Type B pancreatic cell (in vitro differentiated cells): ENCODE measurements around the gene CIB2. TPM values are rescaled to one million over a fixed set of nuclear protein-coding genes. Genes with fewer than 3 reads are reported as not detected.

Experiments used
- DNase-seq: peaks from one replicate; pipeline ENCODE4 v3.0.0; 2021; ENCODE audit warnings: mixed read lengths; ENCODE audit not compliant: unreplicated experiment; ENCODE audit errors: extremely low spot score
- H3K27ac Mint-ChIP-seq: 2 replicates; pipeline ENCODE4 v1.8.0; 2021; ENCODE audit warnings: mild to moderate bottlenecking, mixed read lengths
- H3K27me3 Mint-ChIP-seq: 2 replicates; pipeline ENCODE4 v1.8.0; 2021; ENCODE audit warnings: mixed read lengths
- H3K36me3 Mint-ChIP-seq: 2 replicates; pipeline ENCODE4 v1.8.0; 2021; ENCODE audit warnings: mixed read lengths
- H3K4me1 Mint-ChIP-seq: one replicate; pipeline ENCODE4 v1.8.0; 2021; ENCODE audit warnings: mixed read lengths; ENCODE audit not compliant: unreplicated experiment
- H3K4me3 Mint-ChIP-seq: 2 replicates; pipeline ENCODE4 v1.8.0; 2021; ENCODE audit warnings: mild to moderate bottlenecking, mixed read lengths
- H3K9me3 Mint-ChIP-seq: 2 replicates; pipeline ENCODE4 v1.8.0; 2021; ENCODE audit warnings: mixed read lengths
- CTCF ChIP-seq: fragments of 200-600 bp; sonication (generic); conservative IDR thresholded peaks from 2 replicates; pipeline ENCODE4 v1.5.0; 2021; ENCODE audit warnings: antibody characterized with exemption, mild to moderate bottlenecking
- long read RNA-seq: library from polyadenylated mRNA; unstranded; transcript quantifications from one replicate; pipeline ENCODE4 v2.0.0, GENCODE V29; 2020
- total RNA-seq: library from RNA; stranded (reverse); gene quantifications from 2 replicates; pipeline ENCODE4 v1.2.1, GENCODE V29; 2021; ENCODE audit warnings: low replicate concordance

Gene CIB2
- total RNA-seq, result 15.7 and 20.1 TPM in 2 replicates
- long read RNA-seq, result 0 reads

DNA sequence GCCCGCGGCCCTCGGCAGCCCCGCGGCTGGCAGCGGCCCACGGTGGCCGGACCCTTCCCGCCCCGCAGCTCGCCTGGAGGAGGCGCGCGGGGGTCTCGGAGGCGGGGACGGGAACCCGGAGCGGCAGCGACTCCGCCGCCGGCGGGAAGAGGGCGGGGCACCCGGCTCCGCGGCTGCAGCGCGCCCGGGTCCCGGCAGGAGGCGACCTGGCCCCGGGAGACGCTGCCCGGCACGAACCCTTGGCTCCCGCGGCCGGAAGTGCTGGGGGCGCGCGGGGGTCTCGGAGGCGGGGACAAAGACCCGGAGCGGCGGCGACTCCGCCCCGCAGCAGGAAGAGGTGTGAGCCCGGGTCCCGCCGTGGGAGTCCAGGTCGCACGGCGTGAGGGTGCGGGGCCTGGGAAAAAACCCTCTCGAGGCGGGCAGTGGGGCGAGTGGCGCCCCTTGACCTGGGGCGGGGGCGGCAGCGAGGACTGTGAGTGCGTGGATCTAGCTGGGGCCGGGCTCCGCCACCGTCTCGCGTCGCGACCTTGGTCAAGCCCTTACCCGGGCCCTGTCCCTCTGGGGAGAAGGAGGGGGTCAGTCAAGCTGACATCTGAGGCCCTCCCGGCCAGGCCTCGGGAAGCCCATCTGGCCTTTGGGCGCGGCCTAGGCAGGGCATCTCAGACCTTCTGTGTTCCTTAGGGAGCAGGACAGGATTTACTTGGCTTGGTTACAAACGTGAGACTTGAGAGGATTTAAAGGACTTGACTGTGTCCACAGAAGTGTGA is at the start of gene CIB2:
Gene CIB2 (minus strand): TSS at position 151 of the 767 bp plus-strand sequence. CDS start 230 bp downstream, outside the sequence.
- peak within 1 kb of the TSS; percentile 82 for H3K27ac Mint-ChIP-seq
- peaks cover 19% of the 10 kb centered on the region for H3K4me1 Mint-ChIP-seq
- no peaks in the 10 kb centered on the region for H3K9me3 Mint-ChIP-seq
- H3K4me3 Mint-ChIP-seq, result peak within 1 kb of the TSS; percentile 91
- DNase-seq, result peak; percentile 91
- H3K27me3 Mint-ChIP-seq, result no peaks in the 10 kb centered on the region
- no peaks in the 10 kb centered on the region for H3K36me3 Mint-ChIP-seq
- TF ChIP-seq CTCF, result peak; percentile 80

GRCh38 chr15:78179906-78180305 is 48.7 kb upstream of the CIB2 start:
- TF ChIP-seq CTCF, result no peak
- no peaks in the 10 kb centered on the region for H3K4me1 Mint-ChIP-seq
- no peak overlapping the region for H3K4me3 Mint-ChIP-seq
- peak; percentile 6 for DNase-seq
- no peaks in the 10 kb centered on the region for H3K9me3 Mint-ChIP-seq
- H3K36me3 Mint-ChIP-seq, result no peaks in the 10 kb centered on the region
- peaks cover 2% of the 10 kb centered on the region for H3K27me3 Mint-ChIP-seq
- H3K27ac Mint-ChIP-seq, result no peak overlapping the region

GRCh38 chr15:78179286-78179840 is 48.1 kb upstream of the CIB2 start:
- no peak overlapping the region for H3K4me3 Mint-ChIP-seq
- H3K27me3 Mint-ChIP-seq, result peaks cover 2% of the 10 kb centered on the region
- peak; percentile 55 for DNase-seq
- no peak overlapping the region for H3K27ac Mint-ChIP-seq
- no peak for TF ChIP-seq CTCF
- H3K4me1 Mint-ChIP-seq, result no peaks in the 10 kb centered on the region
- no peaks in the 10 kb centered on the region for H3K9me3 Mint-ChIP-seq
- H3K36me3 Mint-ChIP-seq, result no peaks in the 10 kb centered on the region

DNA sequence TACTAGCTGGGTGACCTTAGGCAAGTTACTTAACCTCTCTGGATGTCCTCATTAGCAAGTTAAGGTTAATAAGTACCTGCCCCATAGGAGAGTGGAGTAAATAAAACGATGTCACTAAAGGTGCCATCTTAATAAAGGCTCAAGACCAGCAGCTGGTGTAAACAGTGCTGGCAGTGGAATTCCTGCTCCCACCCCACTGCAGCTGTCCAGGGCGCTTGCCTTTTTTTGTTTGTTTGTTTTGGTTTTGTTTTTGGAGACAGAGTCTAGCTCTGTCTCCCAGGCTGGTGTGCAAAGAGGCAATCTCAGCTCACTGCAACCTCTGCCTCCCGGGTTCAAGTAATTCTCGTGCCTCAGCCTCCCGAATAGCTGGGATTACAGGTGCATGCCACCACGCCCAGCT is 46.8 kb upstream of the CIB2 start:
- no peaks in the 10 kb centered on the region for H3K9me3 Mint-ChIP-seq
- no peaks in the 10 kb centered on the region for H3K36me3 Mint-ChIP-seq
- DNase-seq, result no peak
- TF ChIP-seq CTCF, result no peak
- H3K4me3 Mint-ChIP-seq, result no peak overlapping the region
- no peaks in the 10 kb centered on the region for H3K4me1 Mint-ChIP-seq
- H3K27ac Mint-ChIP-seq, result no peak overlapping the region
- H3K27me3 Mint-ChIP-seq, result peaks cover 2% of the 10 kb centered on the region

DNA sequence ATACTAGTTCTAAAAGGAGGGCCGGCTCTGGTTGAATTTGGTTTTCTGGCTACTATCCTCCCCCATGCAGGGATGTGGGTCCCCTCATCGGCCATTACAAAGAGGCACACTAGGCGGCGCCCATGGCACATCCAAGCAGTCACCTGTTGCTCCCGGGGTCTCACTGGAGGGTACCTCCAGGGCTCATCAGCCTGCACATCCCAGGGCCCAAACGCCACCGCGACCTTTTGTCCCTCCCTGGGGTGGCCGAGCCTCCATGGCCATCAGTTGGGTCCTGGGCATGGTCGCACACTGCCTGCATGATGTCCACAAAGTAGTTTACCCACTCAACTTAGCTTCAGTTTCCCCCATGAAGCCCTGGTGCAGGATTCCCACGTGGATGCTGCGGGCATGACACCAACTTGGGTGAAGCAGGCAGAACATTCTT is 46.2 kb upstream of the CIB2 start:
- TF ChIP-seq CTCF, result peak; percentile 83
- peaks cover 4% of the 10 kb centered on the region for H3K36me3 Mint-ChIP-seq
- H3K4me3 Mint-ChIP-seq, result no peak overlapping the region
- H3K4me1 Mint-ChIP-seq, result no peaks in the 10 kb centered on the region
- H3K27me3 Mint-ChIP-seq, result peaks cover 2% of the 10 kb centered on the region
- H3K9me3 Mint-ChIP-seq, result no peaks in the 10 kb centered on the region
- peak; percentile 60 for DNase-seq
- no peak overlapping the region for H3K27ac Mint-ChIP-seq
